ENCODE measurements around the gene PROB1.

DNA sequence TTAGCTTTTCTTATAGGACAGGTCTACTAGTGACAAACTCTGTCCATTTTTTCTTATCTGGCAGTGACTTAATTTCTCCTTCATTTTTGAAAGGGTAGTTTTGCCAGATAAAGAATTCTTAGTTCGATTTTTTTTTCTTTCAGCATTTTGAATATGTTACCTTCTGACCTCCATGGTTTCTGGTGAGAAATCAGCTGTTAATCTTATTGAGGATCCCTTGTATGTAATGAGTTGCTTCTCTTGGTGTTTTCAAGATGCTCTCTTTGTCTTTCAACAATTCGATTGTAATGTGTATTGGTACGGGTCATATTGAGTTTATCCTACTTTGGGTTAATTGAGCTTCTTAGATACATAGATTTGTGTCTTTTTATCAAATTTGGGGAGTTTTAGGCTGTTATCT, 40.7 kb downstream of the PROB1 start:
- TF ChIP-seq SIN3A (IDR thresholded peaks at IDR 0.05; ENCODE audit: borderline replicate concordance in 2 of 2, control insufficient read depth in 1 of 2, low read depth in 2 of 2, low read length in 2 of 2) (no peak), POLR2AphosphoS5 (IDR thresholded peaks at IDR 0.05; ENCODE audit: control insufficient read depth, insufficient read depth, low read depth, low read length) (no peak), ZBTB8A (IDR thresholded peaks at IDR 0.05; ENCODE audit: partially characterized antibody) (no peak), ESRRB (CRISPR knock-in tag; IDR thresholded peaks at IDR 0.05; ENCODE audit: borderline replicate concordance) (no peak)
- TF ChIP-seq, protein P1, sequence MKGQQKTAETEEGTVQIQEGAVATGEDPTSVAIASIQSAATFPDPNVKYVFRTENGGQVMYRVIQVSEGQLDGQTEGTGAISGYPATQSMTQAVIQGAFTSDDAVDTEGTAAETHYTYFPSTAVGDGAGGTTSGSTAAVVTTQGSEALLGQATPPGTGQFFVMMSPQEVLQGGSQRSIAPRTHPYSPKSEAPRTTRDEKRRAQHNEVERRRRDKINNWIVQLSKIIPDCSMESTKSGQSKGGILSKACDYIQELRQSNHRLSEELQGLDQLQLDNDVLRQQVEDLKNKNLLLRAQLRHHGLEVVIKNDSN (CRISPR knock-in tag; IDR thresholded peaks at IDR 0.05): no peak
